HG03025 (cell line): ENCODE measurements around the gene TPTE2.
"Not testable (repeated sequence)": the region's sequence is repeated elsewhere in the genome, so short reads cannot be mapped to it uniquely, and the experiment has no call there.

Experiments
- ATAC-seq: cut with Tn5 transposase; IDR thresholded peaks from one replicate; pipeline ENCODE4 v1.9.1; 2021; ENCODE audit warnings: mild to moderate bottlenecking, moderate library complexity; ENCODE audit not compliant: unreplicated experiment, low FRiP score

Gene TPTE2

GRCh38 chr13:19572280-19572679 lies 10.9 kb upstream of the TPTE2 start:
- no peak for ATAC-seq

- peak; percentile 56 for ATAC-seq
Observed at GRCh38 chr13:19567820-19568534, 6.6 kb upstream of the TPTE2 start.

GRCh38 chr13:19561585-19561984 lies 253 bp upstream of the TPTE2 start:
- ATAC-seq = no peak

- ATAC-seq = not testable (repeated sequence)
Observed at GRCh38 chr13:19560672-19561071, 660 bp downstream of the TPTE2 start.

GRCh38 chr13:19559739-19560138 lies 1.6 kb downstream of the TPTE2 start:
- not testable (repeated sequence) for ATAC-seq

- not testable (repeated sequence) for ATAC-seq
Observed at GRCh38 chr13:19557287-19557686, 4.0 kb downstream of the TPTE2 start.

- ATAC-seq = not testable (repeated sequence)
Observed at GRCh38 chr13:19549245-19549644, 12.1 kb downstream of the TPTE2 start.

GRCh38 chr13:19525634-19526033 lies 35.7 kb downstream of the TPTE2 start:
- peak; percentile 79 for ATAC-seq

GRCh38 chr13:19519049-19519448 lies 42.3 kb downstream of the TPTE2 start:
- ATAC-seq = no peak

GRCh38 chr13:19507623-19508022 lies 53.7 kb downstream of the TPTE2 start:
- ATAC-seq = not testable (repeated sequence)

GRCh38 chr13:19460126-19460525 lies 101.2 kb downstream of the TPTE2 start:
- ATAC-seq = not testable (repeated sequence)

- ATAC-seq = not testable (repeated sequence)
Observed at GRCh38 chr13:19439056-19439686, 122.2 kb downstream of the TPTE2 start.

- ATAC-seq = not testable (repeated sequence)
Observed at GRCh38 chr13:19437780-19438179, 123.6 kb downstream of the TPTE2 start.

- not testable (repeated sequence) for ATAC-seq
Observed at GRCh38 chr13:19422236-19422635, 139.1 kb downstream of the TPTE2 start.

GRCh38 chr13:19412494-19412893 lies 148.8 kb downstream of the TPTE2 start:
- ATAC-seq = not testable (repeated sequence)

- ATAC-seq = not testable (repeated sequence)
Observed at GRCh38 chr13:19382746-19383511, 178.4 kb downstream of the TPTE2 start.

GRCh38 chr13:19382111-19382510 lies 179.2 kb downstream of the TPTE2 start:
- no peak for ATAC-seq
